Measurements from ENCODE around the gene MAG.
A peak's percentile ranks its signal among the peaks of the same experiment; 100 is the strongest.
"Not testable (repeated sequence)": the region's sequence is repeated elsewhere in the genome, so short reads cannot be mapped to it uniquely, and the experiment has no call there.

Gene MAG

GRCh38 chr19:35281303-35281702, 10.7 kb upstream of the MAG start:
- DNase-seq (ENCODE audit: low read depth in 2 of 2) = no peak

GRCh38 chr19:35284153-35285094, 7.5 kb upstream of the MAG start:
- no peak for DNase-seq (ENCODE audit: low read depth in 2 of 2)

- DNase-seq (ENCODE audit: low read depth in 2 of 2) = no peak
These were observed 6.9 kb upstream of the MAG start for GRCh38 chr19:35285095-35285449.

GRCh38 chr19:35285465-35285864, 6.5 kb upstream of the MAG start:
- DNase-seq (ENCODE audit: low read depth in 2 of 2) = not testable (repeated sequence)

GRCh38 chr19:35286101-35286500, 5.9 kb upstream of the MAG start:
- not testable (repeated sequence) for DNase-seq (ENCODE audit: low read depth in 2 of 2)

GRCh38 chr19:35287713-35288112, 4.2 kb upstream of the MAG start:
- DNase-seq (ENCODE audit: low read depth in 2 of 2) = no peak

- no peak for DNase-seq (ENCODE audit: low read depth in 2 of 2)
These were observed 3.6 kb upstream of the MAG start for GRCh38 chr19:35288331-35288730.

- DNase-seq (ENCODE audit: low read depth in 2 of 2) = no peak
These were observed 3.1 kb upstream of the MAG start for GRCh38 chr19:35288906-35289305.

GRCh38 chr19:35290381-35291127, 1.4 kb upstream of the MAG start:
- DNase-seq (ENCODE audit: low read depth in 2 of 2) = no peak

GRCh38 chr19:35291259-35291658, 702 bp upstream of the MAG start:
- DNase-seq (ENCODE audit: low read depth in 2 of 2) = no peak

GRCh38 chr19:35292421-35293362, 731 bp downstream of the MAG start:
- no peak for DNase-seq (ENCODE audit: low read depth in 2 of 2)

- DNase-seq (ENCODE audit: low read depth in 2 of 2) = no peak
These were observed 1.4 kb downstream of the MAG start for GRCh38 chr19:35293363-35293739.

- DNase-seq (ENCODE audit: low read depth in 2 of 2) = no peak
These were observed 1.8 kb downstream of the MAG start for GRCh38 chr19:35293808-35294207.

- no peak for DNase-seq (ENCODE audit: low read depth in 2 of 2)
These were observed 2.4 kb downstream of the MAG start for GRCh38 chr19:35294328-35294727.

GRCh38 chr19:35294859-35295791, 3.2 kb downstream of the MAG start:
- DNase-seq (ENCODE audit: low read depth in 2 of 2) = no peak

- peak in 1 of 2 donors; percentile 6 for DNase-seq (ENCODE audit: low read depth in 2 of 2)
These were observed 4.0 kb downstream of the MAG start for GRCh38 chr19:35295792-35296462.

GRCh38 chr19:35296644-35297514, 4.9 kb downstream of the MAG start:
- no peak for DNase-seq (ENCODE audit: low read depth in 2 of 2)

GRCh38 chr19:35297515-35297848, 5.5 kb downstream of the MAG start:
- DNase-seq (ENCODE audit: low read depth in 2 of 2) = no peak

- no peak for DNase-seq (ENCODE audit: low read depth in 2 of 2)
These were observed 6.0 kb downstream of the MAG start for GRCh38 chr19:35297922-35298321.

Data from stimulated activated CD4-positive, alpha-beta T cell treated with anti-CD3 and anti-CD28 coated beads, Interleukin-1b, Interleukin-23, amount 100 ng/mL, for 4 hours (primary cell).